SK-N-SH (cell line): ENCODE data around the gene ZNF683. TPM values are rescaled to one million over a fixed set of nuclear protein-coding genes. Genes with fewer than 3 reads are reported as not detected.

Experiments
- CTCF ChIA-PET: fragments of 300-600, 350-600 bp; formaldehyde crosslinking; extraction: SDS; loops from one replicate; lab custom pipeline; 2021; lab: Yijun Ruan, JAX
- POLR2A ChIA-PET: fragments of 350-600 bp; sonication (Branson Sonifier 250); formaldehyde crosslinking; extraction: SDS; loops from one replicate; lab custom pipeline; 2020; ENCODE audit warnings: antibody characterized with exemption, inconsistent platforms; lab: Yijun Ruan, JAX
- DNase-seq: peaks from one replicate; pipeline ENCODE4 v3.0.0; 2012
- H2AFZ ChIP-seq: fragments of 200-600 bp; sonication (generic); 2 replicates; pipeline ENCODE4 v1.8.1; 2016; ENCODE audit warnings: antibody characterized with exemption, mild to moderate bottlenecking, low read depth
- H3F3A ChIP-seq: fragments of 200-600 bp; sonication (generic); replicated peaks from 2 replicates; pipeline ENCODE3; 2016; ENCODE audit warnings: antibody characterized with exemption, mild to moderate bottlenecking; ENCODE audit not compliant: insufficient read depth
- H3K27ac ChIP-seq, 2 experiments: fragments of 200-500 bp in 1 of 2; fragments of 200-600 bp in 1 of 2; sonication (Bioruptor generic) in 1 of 2; sonication (generic), shearing (Covaris generic) in 1 of 2; 2 replicates each; pipeline versions ENCODE4 v1.5.1 to v1.6.1; 2014 to 2016; ENCODE audit warnings: low read depth in 2 of 2, inconsistent platforms in 1 of 2, low read length in 1 of 2, mild to moderate bottlenecking in 1 of 2, mixed read lengths in 1 of 2
- H3K27me3 ChIP-seq: fragments of 200-600 bp; sonication (generic), shearing (Covaris generic); 2 replicates; pipeline ENCODE4 v1.6.1; 2016; ENCODE audit warnings: mixed run types; ENCODE audit not compliant: insufficient read depth
- H3K36me3 ChIP-seq, 2 experiments: fragments of 200-500 bp in 1 of 2; fragments of 200-600 bp in 1 of 2; sonication (Bioruptor generic) in 1 of 2; sonication (generic) in 1 of 2; replicated peaks in 1 of 2; 2 replicates each; pipeline versions ENCODE3 to v1.5.1; 2014 to 2016; ENCODE audit warnings: low read length in 1 of 2, mild to moderate bottlenecking in 1 of 2; ENCODE audit not compliant: insufficient read depth in 2 of 2, control insufficient read depth in 1 of 2
- H3K4me1 ChIP-seq, 2 experiments: fragments of 200-500 bp in 1 of 2; fragments of 200-600 bp in 1 of 2; sonication (Bioruptor generic) in 1 of 2; sonication (generic), shearing (Covaris generic) in 1 of 2; 2 replicates each; pipeline versions ENCODE4 v1.5.1 to v1.6.1; 2014 to 2016; ENCODE audit warnings: low read depth in 1 of 2, low read length in 1 of 2, mixed run types in 1 of 2; ENCODE audit not compliant: insufficient read depth in 2 of 2, control insufficient read depth in 1 of 2
- H3K4me2 ChIP-seq: fragments of 200-600 bp; sonication (generic), shearing (Covaris generic); 2 replicates; pipeline ENCODE4 v1.6.1; 2017; ENCODE audit warnings: mixed run types
- H3K4me3 ChIP-seq, 2 experiments: fragments of 200-500 bp in 1 of 2; fragments of 200-600 bp in 1 of 2; sonication (Bioruptor generic) in 1 of 2; sonication (generic), shearing (Covaris generic) in 1 of 2; 2 replicates each; pipeline versions ENCODE4 v1.5.1 to v1.8.1; 2014 to 2016; ENCODE audit warnings: low read depth in 2 of 2, inconsistent platforms in 1 of 2, low read length in 1 of 2, mild to moderate bottlenecking in 1 of 2, mixed read lengths in 1 of 2, moderate library complexity in 1 of 2
- H3K79me2 ChIP-seq: fragments of 200-600 bp; sonication (generic); 2 replicates; pipeline ENCODE4 v1.8.1; 2017; ENCODE audit warnings: mild to moderate bottlenecking; ENCODE audit not compliant: insufficient read depth
- H3K9ac ChIP-seq: fragments of 200-600 bp; sonication (generic); 2 replicates; pipeline ENCODE4 v1.6.1; 2017; ENCODE audit warnings: mixed run types
- H3K9me2 ChIP-seq: fragments of 200-600 bp; sonication (generic); 2 replicates; pipeline ENCODE4 v1.6.1; 2017; ENCODE audit warnings: mixed run types
- H3K9me3 ChIP-seq: fragments of 200-600 bp; sonication (generic); 2 replicates; pipeline ENCODE4 v1.6.1; 2017; ENCODE audit warnings: mixed run types, mild to moderate bottlenecking, moderate library complexity
- H4K20me1 ChIP-seq: fragments of 200-600 bp; sonication (generic); 2 replicates; pipeline ENCODE4 v1.6.1; 2017; ENCODE audit warnings: mild to moderate bottlenecking, mixed run types; ENCODE audit not compliant: insufficient read depth
- EP300 ChIP-seq, 2 experiments: IDR thresholded peaks; 2 replicates each; pipeline versions ENCODE4 v1.4.0 to v1.6.1; 2012; ENCODE audit warnings: borderline replicate concordance in 1 of 2, low read depth in 1 of 2, low read length in 1 of 2
- FOSL2 ChIP-seq: IDR thresholded peaks from 2 replicates; pipeline ENCODE4 v1.4.0; 2012; ENCODE audit warnings: low read depth, mild to moderate bottlenecking, moderate library complexity, borderline replicate concordance
- GABPA ChIP-seq: IDR thresholded peaks from 2 replicates; pipeline ENCODE4 v1.4.0; 2012; ENCODE audit warnings: low read depth, mild to moderate bottlenecking
- MXI1 ChIP-seq: IDR thresholded peaks from 2 replicates; pipeline ENCODE4 v1.6.1; 2012; ENCODE audit warnings: mild to moderate bottlenecking, low read depth, low read length, improper control_type of control experiment
- NRF1 ChIP-seq: IDR thresholded peaks from 2 replicates; pipeline ENCODE4 v1.6.1; 2012; ENCODE audit warnings: low read depth, mild to moderate bottlenecking, low read length
- RAD21 ChIP-seq: IDR thresholded peaks from 2 replicates; pipeline ENCODE4 v1.6.1; 2012; ENCODE audit warnings: mild to moderate bottlenecking, low read length
- RFX5 ChIP-seq: IDR thresholded peaks from 2 replicates; pipeline ENCODE4 v1.6.1; 2012; ENCODE audit warnings: mild to moderate bottlenecking, improper control_type of control experiment, low read length
- WGBS: methylation state at CpG from one replicate; pipeline ENCODE4 v1.1.6; 2017; ENCODE audit warnings: low lambda C conversion rate; 5-methylcytosine and 5-hydroxymethylcytosine counted together
- polyA plus RNA-seq, 3 experiments: library from polyadenylated mRNA; depleted of rRNA; stranded (reverse); fragments of >200 nt; gene quantifications; 2 replicates each; pipeline ENCODE4 v1.2.3, GENCODE V29; 2012
- TF ChIP-seq, protein P1 (sequence below): IDR thresholded peaks from 2 replicates; pipeline ENCODE4 v1.4.0; 2012; ENCODE audit warnings: low read depth, borderline replicate concordance
- TF ChIP-seq, protein P2 (sequence below): fragments of 200-600 bp; sonication (generic); IDR thresholded peaks from 2 replicates; pipeline ENCODE4 v1.6.1; 2017; ENCODE audit warnings: antibody characterized with exemption, mild to moderate bottlenecking, moderate library complexity

ZNF683 gene
- polyA plus RNA-seq, 1 of the 3 experiments (the other 2 are of a cell fraction), result not detected

DNA sequence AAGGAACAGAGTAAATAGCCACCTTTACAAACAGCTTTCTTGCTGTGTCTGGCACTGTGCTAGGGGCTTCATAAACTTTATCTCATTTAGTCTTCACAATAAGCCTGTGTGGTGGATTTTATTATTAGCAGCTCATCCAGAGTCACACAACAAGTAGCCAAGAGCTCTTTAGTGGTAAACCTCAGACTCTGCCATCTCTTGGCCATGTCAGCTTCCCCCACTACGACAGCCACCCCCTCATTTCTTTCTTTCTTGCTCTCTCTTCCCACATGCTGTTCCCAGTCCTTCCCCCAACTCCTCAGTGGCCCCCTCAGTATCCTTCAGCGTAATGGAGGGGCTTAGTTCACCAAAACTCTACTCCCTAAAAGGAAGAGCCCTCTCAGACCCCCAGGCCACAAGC, 1.2 kb upstream of the ZNF683 start:
- no peaks in the 10 kb centered on the region for H3K9me2 ChIP-seq
- no peaks in the 10 kb centered on the region for H3K9me3 ChIP-seq
- POLR2A ChIA-PET, result no interaction called here
- H3K4me2 ChIP-seq, result no peak overlapping the region
- CTCF ChIA-PET, result interaction anchor here (0.8 to 7.5 kb wide), 3 partner anchors 10 to 88 kb away, joined by 3 to 89 read pairs (median 9); no protein-coding TSS in a partner anchor
- no peaks in the 10 kb centered on the region for H4K20me1 ChIP-seq
- no peaks in the 10 kb centered on the region for H3K27me3 ChIP-seq
- H3K4me1 ChIP-seq, result peaks cover 0 to 6% of the 10 kb centered on the region in 2 experiments; a peak in 2 of 4 replicates
- peaks cover 13% of the 10 kb centered on the region for H3F3A ChIP-seq
- WGBS, result 69% methylated on average over 2 of the region's 2 CpGs
- no peaks in the 10 kb centered on the region for H3K36me3 ChIP-seq
- H2AFZ ChIP-seq, result no peak overlapping the region
- no peak for DNase-seq
- H3K9ac ChIP-seq, result no peak overlapping the region
- TF ChIP-seq RFX5 (no peak), RAD21 (no peak), EP300 (IDR thresholded peaks at IDR 0.05; ENCODE audit: borderline replicate concordance in 1 of 2, low read depth in 1 of 2, low read length in 1 of 2) (no peak), MXI1 (no peak)
- H3K27ac ChIP-seq, result no peak overlapping the region
- H3K4me3 ChIP-seq, result no peak overlapping the region
- H3K79me2 ChIP-seq, result no peaks in the 10 kb centered on the region

DNA sequence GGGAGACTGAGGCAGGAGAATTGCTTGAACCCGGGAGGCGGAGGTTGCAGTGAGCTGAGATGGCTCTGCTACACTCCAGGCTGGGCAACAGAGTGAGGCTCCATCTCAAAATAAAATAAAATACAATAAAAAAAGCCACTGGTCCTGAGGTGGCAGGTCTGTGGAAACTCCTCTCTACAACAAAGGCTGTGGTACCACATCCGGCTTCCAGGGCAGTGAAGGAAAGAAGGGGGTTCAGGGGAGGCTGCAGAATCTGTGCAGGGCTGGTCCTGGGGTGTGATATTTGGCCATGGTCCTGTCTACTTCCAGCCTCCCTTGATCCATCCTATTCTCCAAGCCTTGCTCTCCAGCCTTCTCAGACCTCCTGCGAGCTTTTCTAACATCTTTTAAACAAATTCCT, 731 bp upstream of the ZNF683 start:
- no peaks in the 10 kb centered on the region for H3K36me3 ChIP-seq
- ChIA-PET CTCF (interaction anchor here (0.8 to 7.5 kb wide), 4 partner anchors 10 to 88 kb away, joined by 3 to 89 read pairs (median 6); no protein-coding TSS in a partner anchor), POLR2A (no interaction called here)
- H3K9ac ChIP-seq, result no peak overlapping the region
- no peak overlapping the region for H3K4me2 ChIP-seq
- no peak overlapping the region for H3K27ac ChIP-seq
- H3K4me3 ChIP-seq, result no peak overlapping the region
- H3F3A ChIP-seq, result peaks cover 8% of the 10 kb centered on the region
- no peaks in the 10 kb centered on the region for H4K20me1 ChIP-seq
- no peak for DNase-seq
- H3K9me2 ChIP-seq, result no peaks in the 10 kb centered on the region
- no peaks in the 10 kb centered on the region for H3K9me3 ChIP-seq
- no peaks in the 10 kb centered on the region for H3K79me2 ChIP-seq
- H3K4me1 ChIP-seq, result peaks cover 0 to 2% of the 10 kb centered on the region in 2 experiments; a peak in 2 of 4 replicates
- TF ChIP-seq GABPA, result no peak
- TF ChIP-seq, protein P1, sequence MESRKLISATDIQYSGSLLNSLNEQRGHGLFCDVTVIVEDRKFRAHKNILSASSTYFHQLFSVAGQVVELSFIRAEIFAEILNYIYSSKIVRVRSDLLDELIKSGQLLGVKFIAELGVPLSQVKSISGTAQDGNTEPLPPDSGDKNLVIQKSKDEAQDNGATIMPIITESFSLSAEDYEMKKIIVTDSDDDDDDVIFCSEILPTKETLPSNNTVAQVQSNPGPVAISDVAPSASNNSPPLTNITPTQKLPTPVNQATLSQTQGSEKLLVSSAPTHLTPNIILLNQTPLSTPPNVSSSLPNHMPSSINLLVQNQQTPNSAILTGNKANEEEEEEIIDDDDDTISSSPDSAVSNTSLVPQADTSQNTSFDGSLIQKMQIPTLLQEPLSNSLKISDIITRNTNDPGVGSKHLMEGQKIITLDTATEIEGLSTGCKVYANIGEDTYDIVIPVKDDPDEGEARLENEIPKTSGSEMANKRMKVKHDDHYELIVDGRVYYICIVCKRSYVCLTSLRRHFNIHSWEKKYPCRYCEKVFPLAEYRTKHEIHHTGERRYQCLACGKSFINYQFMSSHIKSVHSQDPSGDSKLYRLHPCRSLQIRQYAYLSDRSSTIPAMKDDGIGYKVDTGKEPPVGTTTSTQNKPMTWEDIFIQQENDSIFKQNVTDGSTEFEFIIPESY, result no peak
- TF ChIP-seq, all 33 proteins: peak for 0
- WGBS, result 80% methylated on average over 4 of the region's 4 CpGs
- no peaks in the 10 kb centered on the region for H3K27me3 ChIP-seq
- no peak overlapping the region for H2AFZ ChIP-seq

DNA sequence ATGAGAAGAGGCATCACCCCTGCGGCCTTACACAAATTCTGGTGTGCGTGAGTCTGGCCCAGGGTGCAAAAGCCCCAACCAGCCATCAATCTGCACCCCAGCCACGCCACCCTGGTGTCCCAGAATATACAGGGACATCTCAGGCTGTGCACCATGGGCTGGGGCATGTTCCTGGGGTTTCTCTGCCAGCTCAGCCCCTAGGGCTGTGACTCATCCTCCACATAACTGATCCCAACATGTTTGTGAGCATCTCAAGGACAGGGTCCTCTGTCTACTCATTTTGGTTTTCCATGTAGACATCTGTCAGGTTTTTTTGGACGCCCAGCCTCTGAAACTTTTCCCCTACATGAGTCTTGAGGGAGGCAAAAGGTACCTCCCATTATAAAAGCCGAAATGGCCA, 511 bp downstream of the ZNF683 start:
- CTCF ChIA-PET, result interaction anchor here (1.6 kb wide), 1 partner anchor 10 kb away, joined by 5 read pairs; no protein-coding TSS in a partner anchor
- Histone ChIP-seq H3K9me3 (no peaks in the 10 kb centered on the region), H3K4me1 (no peaks in the 10 kb centered on the region), H3K9ac (no peak overlapping the region), H3K9me2 (no peaks in the 10 kb centered on the region), H4K20me1 (no peaks in the 10 kb centered on the region), H3K4me2 (no peak overlapping the region), H3F3A (no peaks in the 10 kb centered on the region)
- 52% methylated on average over 5 of the region's 5 CpGs for WGBS
- no peak for DNase-seq
- TF ChIP-seq RFX5 (no peak), NRF1 (no peak), FOSL2 (0 out of 2 replicates have a peak, but pooled peaks have one; percentile 6)
- TF ChIP-seq, protein P2, sequence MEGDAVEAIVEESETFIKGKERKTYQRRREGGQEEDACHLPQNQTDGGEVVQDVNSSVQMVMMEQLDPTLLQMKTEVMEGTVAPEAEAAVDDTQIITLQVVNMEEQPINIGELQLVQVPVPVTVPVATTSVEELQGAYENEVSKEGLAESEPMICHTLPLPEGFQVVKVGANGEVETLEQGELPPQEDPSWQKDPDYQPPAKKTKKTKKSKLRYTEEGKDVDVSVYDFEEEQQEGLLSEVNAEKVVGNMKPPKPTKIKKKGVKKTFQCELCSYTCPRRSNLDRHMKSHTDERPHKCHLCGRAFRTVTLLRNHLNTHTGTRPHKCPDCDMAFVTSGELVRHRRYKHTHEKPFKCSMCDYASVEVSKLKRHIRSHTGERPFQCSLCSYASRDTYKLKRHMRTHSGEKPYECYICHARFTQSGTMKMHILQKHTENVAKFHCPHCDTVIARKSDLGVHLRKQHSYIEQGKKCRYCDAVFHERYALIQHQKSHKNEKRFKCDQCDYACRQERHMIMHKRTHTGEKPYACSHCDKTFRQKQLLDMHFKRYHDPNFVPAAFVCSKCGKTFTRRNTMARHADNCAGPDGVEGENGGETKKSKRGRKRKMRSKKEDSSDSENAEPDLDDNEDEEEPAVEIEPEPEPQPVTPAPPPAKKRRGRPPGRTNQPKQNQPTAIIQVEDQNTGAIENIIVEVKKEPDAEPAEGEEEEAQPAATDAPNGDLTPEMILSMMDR, result no peak
- TF ChIP-seq, all 33 proteins: peak for 1
- Histone ChIP-seq H3K36me3 (no peaks in the 10 kb centered on the region), H3K27ac (no peak overlapping the region), H3K27me3 (no peaks in the 10 kb centered on the region), H3K79me2 (no peaks in the 10 kb centered on the region), H2AFZ (no peak overlapping the region), H3K4me3 (no peak overlapping the region)
- POLR2A ChIA-PET, result no interaction called here
